WERI-Rb-1 (cell line): ENCODE data around the gene C15orf62.

Experiments used
- DNase-seq: peaks from one replicate; pipeline ENCODE4 v3.0.0-alpha.2; 2020
- H3K27ac ChIP-seq: fragments of 250-450 bp; sonication (Bioruptor Pico); 2 replicates; pipeline ENCODE4 v1.5.1; 2020; ENCODE audit warnings: mild to moderate bottlenecking, moderate library complexity
- H3K27me3 ChIP-seq: fragments of 250-450 bp; sonication (Bioruptor Pico); 2 replicates; pipeline ENCODE4 v1.5.1; 2021; ENCODE audit warnings: mild to moderate bottlenecking, low read depth, moderate library complexity; ENCODE audit not compliant: insufficient read depth, severe bottlenecking
- H3K36me3 ChIP-seq: fragments of 250-450 bp; sonication (Bioruptor Pico); 2 replicates; pipeline ENCODE4 v1.5.1; 2020; ENCODE audit warnings: mild to moderate bottlenecking, moderate library complexity
- H3K4me3 ChIP-seq: 2 replicates; pipeline ENCODE4 v1.5.1; 2011; ENCODE audit warnings: low read depth, mild to moderate bottlenecking, control low read depth, low read length
- H3K9me3 ChIP-seq: fragments of 250-450 bp; sonication (Bioruptor Pico); 2 replicates; pipeline ENCODE4 v1.5.1; 2021; ENCODE audit warnings: mild to moderate bottlenecking, moderate library complexity; ENCODE audit not compliant: severe bottlenecking
- TF ChIP-seq, protein P1 (sequence below): IDR thresholded peaks from 2 replicates; pipeline ENCODE4 v1.5.1; 2011; ENCODE audit warnings: low read depth, mild to moderate bottlenecking, control low read depth, inconsistent platforms, low read length

Gene C15orf62

DNA sequence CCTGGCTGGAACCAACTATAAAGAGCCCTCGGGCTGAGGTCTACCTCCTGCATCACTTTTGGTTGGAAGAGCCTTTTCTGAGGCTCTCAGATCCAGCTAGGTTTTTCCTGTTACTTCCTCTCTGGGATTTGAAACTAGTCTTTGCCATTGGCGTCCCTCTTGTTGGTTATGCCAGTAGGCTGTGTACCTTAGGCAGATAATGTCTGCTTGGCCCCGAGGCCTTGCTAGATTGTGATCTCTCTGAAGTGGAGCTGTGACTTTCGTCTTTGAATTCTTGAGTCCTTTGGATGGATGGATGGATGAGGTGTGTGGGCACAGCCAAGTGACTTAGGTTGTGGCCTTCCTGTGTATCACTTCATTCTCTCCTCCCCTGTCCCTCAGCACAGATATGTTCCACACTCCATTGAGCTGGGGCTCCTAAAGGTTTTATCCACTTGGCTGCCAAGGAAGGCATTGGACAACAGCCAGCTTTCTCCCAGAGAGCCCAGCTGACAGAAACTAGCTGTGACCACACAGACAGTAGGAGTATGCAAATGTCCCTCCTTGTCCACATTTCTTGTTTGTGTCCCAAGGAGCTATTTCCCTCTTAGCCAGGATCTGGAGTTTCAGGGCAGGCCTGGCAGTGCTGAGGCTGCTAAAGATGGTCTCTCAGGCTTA is 45.4 kb downstream of the C15orf62 start:
- TF ChIP-seq, protein P1, sequence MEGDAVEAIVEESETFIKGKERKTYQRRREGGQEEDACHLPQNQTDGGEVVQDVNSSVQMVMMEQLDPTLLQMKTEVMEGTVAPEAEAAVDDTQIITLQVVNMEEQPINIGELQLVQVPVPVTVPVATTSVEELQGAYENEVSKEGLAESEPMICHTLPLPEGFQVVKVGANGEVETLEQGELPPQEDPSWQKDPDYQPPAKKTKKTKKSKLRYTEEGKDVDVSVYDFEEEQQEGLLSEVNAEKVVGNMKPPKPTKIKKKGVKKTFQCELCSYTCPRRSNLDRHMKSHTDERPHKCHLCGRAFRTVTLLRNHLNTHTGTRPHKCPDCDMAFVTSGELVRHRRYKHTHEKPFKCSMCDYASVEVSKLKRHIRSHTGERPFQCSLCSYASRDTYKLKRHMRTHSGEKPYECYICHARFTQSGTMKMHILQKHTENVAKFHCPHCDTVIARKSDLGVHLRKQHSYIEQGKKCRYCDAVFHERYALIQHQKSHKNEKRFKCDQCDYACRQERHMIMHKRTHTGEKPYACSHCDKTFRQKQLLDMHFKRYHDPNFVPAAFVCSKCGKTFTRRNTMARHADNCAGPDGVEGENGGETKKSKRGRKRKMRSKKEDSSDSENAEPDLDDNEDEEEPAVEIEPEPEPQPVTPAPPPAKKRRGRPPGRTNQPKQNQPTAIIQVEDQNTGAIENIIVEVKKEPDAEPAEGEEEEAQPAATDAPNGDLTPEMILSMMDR = no peak
- Histone ChIP-seq H3K27ac (no peak overlapping the region), H3K9me3 (no peaks in the 10 kb centered on the region), H3K27me3 (no peaks in the 10 kb centered on the region), H3K36me3 (peaks cover 7% of the 10 kb centered on the region), H3K4me3 (no peak overlapping the region)
- no peak for DNase-seq

DNA sequence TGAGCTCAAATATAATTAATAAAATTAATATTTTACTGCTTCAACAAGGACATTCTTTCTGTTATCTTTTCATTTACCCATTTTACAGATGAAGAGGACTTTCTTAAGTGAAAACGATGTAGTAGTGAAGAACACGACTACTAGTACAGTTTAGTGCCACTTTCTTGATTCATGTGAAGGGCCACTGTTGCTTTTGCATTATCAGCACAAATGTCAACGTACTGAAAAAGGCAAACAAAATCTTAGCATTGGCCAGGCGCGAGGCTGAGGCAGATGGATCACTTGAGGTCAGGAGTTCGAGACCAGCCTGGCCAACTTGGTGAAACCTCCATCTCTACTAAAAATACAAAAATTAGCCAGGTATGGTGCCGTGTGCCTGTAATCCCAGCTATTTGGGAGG is 49.3 kb downstream of the C15orf62 start:
- H3K4me3 ChIP-seq = no peak overlapping the region
- H3K36me3 ChIP-seq = peaks cover 4% of the 10 kb centered on the region
- no peak for DNase-seq
- H3K9me3 ChIP-seq = no peaks in the 10 kb centered on the region
- H3K27ac ChIP-seq = no peak overlapping the region
- H3K27me3 ChIP-seq = no peaks in the 10 kb centered on the region
- TF ChIP-seq, protein P1 = no peak

DNA sequence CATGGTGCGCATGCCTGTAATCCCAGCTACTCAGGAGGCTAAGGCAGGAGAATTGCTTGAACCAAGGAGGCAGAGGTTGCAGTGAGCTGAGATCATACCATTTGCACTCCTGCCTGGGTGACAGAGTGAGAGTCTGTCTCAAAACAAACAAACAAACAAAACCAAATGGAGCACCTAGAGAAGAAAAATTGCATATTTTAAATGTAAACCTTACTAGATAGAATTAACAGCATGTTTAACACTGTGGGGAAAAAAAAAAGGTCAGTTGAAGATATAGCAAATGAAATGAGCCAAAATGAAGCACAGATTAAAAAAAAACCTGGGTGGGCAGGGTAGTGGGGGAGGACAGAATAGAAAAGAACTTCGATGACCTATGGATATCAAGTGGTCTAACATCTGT is 51.4 kb downstream of the C15orf62 start:
- DNase-seq = no peak
- Histone ChIP-seq H3K27me3 (no peaks in the 10 kb centered on the region), H3K4me3 (no peak overlapping the region), H3K36me3 (no peaks in the 10 kb centered on the region), H3K9me3 (no peaks in the 10 kb centered on the region), H3K27ac (no peak overlapping the region)
- TF ChIP-seq, protein P1 = no peak
